Right cardiac atrium (tissue), 5 donors: ENCODE results near the gene FOXP1. TPM values are rescaled to one million over a fixed set of nuclear protein-coding genes. Genes with fewer than 3 reads are reported as not detected.

ENCODE experiments used
- ATAC-seq, 2 donors: fragments of 200-7000 bp; cut with Tn5 transposase; one replicate each; pipeline versions ENCODE4 v1.8.0 to v1.9.1; 2020; ENCODE audit warnings: moderate library complexity in 2 of 2, mild to moderate bottlenecking in 1 of 2
- DNase-seq, 3 donors: peaks; one replicate each; pipeline ENCODE4 v3.0.0-alpha.2; 2020
- H3K27ac ChIP-seq: one replicate; pipeline ENCODE4 v1.5.1; 2013; ENCODE audit warnings: mild to moderate bottlenecking, low read length, control low read depth, moderate library complexity
- H3K27me3 ChIP-seq: one replicate; pipeline ENCODE4 v1.6.1; 2013; ENCODE audit not compliant: control insufficient read depth, insufficient read depth
- H3K4me1 ChIP-seq: one replicate; pipeline ENCODE4 v1.6.1; 2013; ENCODE audit warnings: low read length; ENCODE audit not compliant: control insufficient read depth, insufficient read depth
- H3K4me3 ChIP-seq: one replicate; pipeline ENCODE4 v1.5.1; 2013; ENCODE audit warnings: low read length, control low read depth
- H3K9me3 ChIP-seq: one replicate; pipeline ENCODE4 v1.6.1; 2013; ENCODE audit warnings: low read length; ENCODE audit not compliant: control insufficient read depth
- WGBS: extraction: QIAGEN DNeasy Blood & Tissue Kit; methylation state at CpG from one replicate; pipeline ENCODE4 v1.1.7; 2013; 5-methylcytosine and 5-hydroxymethylcytosine counted together
- intact Hi-C, 4 donors: fragments of 100-400 bp; cut with DNase I; formaldehyde crosslinking; loops; one replicate each; pipeline versions ENCODE4 v1.11.0 to v1.14.0; 2022 to 2023
- polyA plus RNA-seq: library from polyadenylated mRNA; stranded (reverse); fragments of 200-250 nt; gene quantifications from one replicate; pipeline ENCODE4 v1.2.3, GENCODE V29; 2013
- total RNA-seq, 4 donors: library from RNA; stranded (reverse); fragmentation: NEBNext Ultra II Directional; extraction: Animal tissue kit (Norgen Biotek cat#: 25700); gene quantifications; one replicate each; pipeline ENCODE4 v1.2.1, GENCODE V29; 2021
- donor health status: healthy with polysubstance abuse.
- donor health status: DM: no; HTN: yes; CAD: no.
- donor health status: DM: no; HTN: no; CAD: no.
- donor health status: DM: no; HTN: yes; CAD: no; lungs with severe emphysema.
- donor health status: DM: yes; HTN: yes; CAD: no.

The FOXP1 gene
- total and polyA plus RNA-seq, 5 donors: 13.6 to 63.4 (median 57.4) TPM

- DNase-seq (no peak), ATAC-seq (no peak)
- Histone ChIP-seq H3K27ac (no peak overlapping the region), H3K27me3 (no peaks in the 10 kb centered on the region), H3K9me3 (no peaks in the 10 kb centered on the region), H3K4me1 (no peaks in the 10 kb centered on the region), H3K4me3 (no peak overlapping the region)
- WGBS: 83% methylated on average over 5 of the region's 5 CpGs
- intact Hi-C loops: no loop called here
These were observed 608.8 kb downstream of the FOXP1 start for GRCh38 chr3:70974747-70975146.

GRCh38 chr3:70973558-70973957 lies 610.0 kb downstream of the FOXP1 start:
- Histone ChIP-seq H3K27ac (no peak overlapping the region), H3K4me3 (no peak overlapping the region), H3K9me3 (no peaks in the 10 kb centered on the region), H3K4me1 (no peaks in the 10 kb centered on the region), H3K27me3 (no peaks in the 10 kb centered on the region)
- ATAC-seq (no peak), DNase-seq (no peak)
- intact Hi-C loops: no loop called here
- 87% methylated on average over 6 of the region's 6 CpGs for WGBS

- intact Hi-C loops: no loop called here
- Histone ChIP-seq H3K9me3 (no peaks in the 10 kb centered on the region), H3K27ac (no peak overlapping the region), H3K4me3 (no peak overlapping the region), H3K4me1 (no peaks in the 10 kb centered on the region), H3K27me3 (no peaks in the 10 kb centered on the region)
- no peak for ATAC-seq
- WGBS: 96% methylated on average over 11 of the region's 11 CpGs
- no peak for DNase-seq
These were observed 610.7 kb downstream of the FOXP1 start for GRCh38 chr3:70972855-70973254.

GRCh38 chr3:70970952-70971351 lies 612.6 kb downstream of the FOXP1 start:
- no peaks in the 10 kb centered on the region for H3K4me1 ChIP-seq
- no peak overlapping the region for H3K27ac ChIP-seq
- H3K9me3 ChIP-seq: no peaks in the 10 kb centered on the region
- H3K27me3 ChIP-seq: no peaks in the 10 kb centered on the region
- intact Hi-C loops: no loop called here
- DNase-seq: no peak
- ATAC-seq: no peak
- 60% methylated on average over 6 of the region's 6 CpGs for WGBS
- no peak overlapping the region for H3K4me3 ChIP-seq

GRCh38 chr3:70970171-70970570 lies 613.4 kb downstream of the FOXP1 start:
- Histone ChIP-seq H3K27ac (no peak overlapping the region), H3K27me3 (no peaks in the 10 kb centered on the region), H3K4me3 (no peak overlapping the region), H3K9me3 (no peaks in the 10 kb centered on the region), H3K4me1 (no peaks in the 10 kb centered on the region)
- intact Hi-C loops: no loop called here
- no peak for ATAC-seq
- 73% methylated on average over 4 of the region's 4 CpGs for WGBS
- DNase-seq: no peak

- Histone ChIP-seq H3K4me1 (no peaks in the 10 kb centered on the region), H3K27me3 (no peaks in the 10 kb centered on the region), H3K27ac (no peak overlapping the region), H3K4me3 (no peak overlapping the region), H3K9me3 (no peaks in the 10 kb centered on the region)
- DNase-seq (no peak), ATAC-seq (no peak)
- WGBS: 87% methylated on average over 13 of the region's 13 CpGs
- intact Hi-C loops: no loop called here
These were observed 619.9 kb downstream of the FOXP1 start for GRCh38 chr3:70963431-70964275.

GRCh38 chr3:70959506-70960291 lies 623.8 kb downstream of the FOXP1 start:
- H3K27me3 ChIP-seq: no peaks in the 10 kb centered on the region
- no peak overlapping the region for H3K4me3 ChIP-seq
- H3K9me3 ChIP-seq: no peaks in the 10 kb centered on the region
- intact Hi-C loops: no loop called here
- WGBS: 93% methylated on average over 14 of the region's 14 CpGs
- ATAC-seq (peak; percentile 19 to 24), DNase-seq (no peak)
- no peaks in the 10 kb centered on the region for H3K4me1 ChIP-seq
- no peak overlapping the region for H3K27ac ChIP-seq

GRCh38 chr3:70952033-70952747 lies 631.3 kb downstream of the FOXP1 start:
- no peaks in the 10 kb centered on the region for H3K4me1 ChIP-seq
- no peak overlapping the region for H3K27ac ChIP-seq
- no peaks in the 10 kb centered on the region for H3K9me3 ChIP-seq
- no peak overlapping the region for H3K4me3 ChIP-seq
- intact Hi-C loops: no loop called here
- ATAC-seq (no peak), DNase-seq (no peak)
- no peaks in the 10 kb centered on the region for H3K27me3 ChIP-seq
- WGBS: 85% methylated on average over 12 of the region's 12 CpGs

GRCh38 chr3:70951316-70951715 lies 632.2 kb downstream of the FOXP1 start:
- Histone ChIP-seq H3K27me3 (no peaks in the 10 kb centered on the region), H3K9me3 (no peaks in the 10 kb centered on the region), H3K4me3 (no peak overlapping the region), H3K4me1 (no peaks in the 10 kb centered on the region), H3K27ac (no peak overlapping the region)
- intact Hi-C loops: no loop called here
- WGBS: 59% methylated on average over 5 of the region's 5 CpGs
- no peak for DNase-seq
- no peak for ATAC-seq

GRCh38 chr3:70947579-70947978 lies 635.9 kb downstream of the FOXP1 start:
- no peak overlapping the region for H3K27ac ChIP-seq
- no peaks in the 10 kb centered on the region for H3K4me1 ChIP-seq
- intact Hi-C loops: no loop called here
- DNase-seq (no peak), ATAC-seq (no peak)
- H3K27me3 ChIP-seq: no peaks in the 10 kb centered on the region
- no peak overlapping the region for H3K4me3 ChIP-seq
- WGBS: 69% methylated on average over 1 of the region's 1 CpG
- no peaks in the 10 kb centered on the region for H3K9me3 ChIP-seq

- intact Hi-C loops: no loop called here
- H3K27ac ChIP-seq: no peak overlapping the region
- DNase-seq: no peak
- WGBS: 88% methylated on average over 3 of the region's 3 CpGs
- no peaks in the 10 kb centered on the region for H3K4me1 ChIP-seq
- no peak for ATAC-seq
- no peaks in the 10 kb centered on the region for H3K9me3 ChIP-seq
- H3K4me3 ChIP-seq: no peak overlapping the region
- H3K27me3 ChIP-seq: no peaks in the 10 kb centered on the region
These were observed 639.6 kb downstream of the FOXP1 start for GRCh38 chr3:70943886-70944285.
